KOPT-K1 (cell line): ENCODE results near the gene HUS1.
"Not testable (repeated sequence)": the region's sequence is repeated elsewhere in the genome, so short reads cannot be mapped to it uniquely, and the experiment has no call there.

Experiments
- H3K27ac ChIP-seq: fragments of 200-600 bp; sonication (generic); 2 replicates; pipeline ENCODE4 v1.5.1; 2016; ENCODE audit warnings: antibody characterized with exemption, mild to moderate bottlenecking, low read depth, low read length; ENCODE audit not compliant: poor library complexity, severe bottlenecking
- H3K36me3 ChIP-seq: fragments of 200-600 bp; sonication (generic); 2 replicates; pipeline ENCODE4 v1.5.1; 2017; ENCODE audit warnings: antibody characterized with exemption, mild to moderate bottlenecking, low read length, moderate library complexity; ENCODE audit not compliant: insufficient read depth
- H3K9me3 ChIP-seq: fragments of 200-600 bp; sonication (generic); 2 replicates; pipeline ENCODE4 v1.5.1; 2017; ENCODE audit warnings: antibody characterized with exemption, low read length, mild to moderate bottlenecking; ENCODE audit not compliant: insufficient read depth, poor library complexity, severe bottlenecking

Gene HUS1

DNA sequence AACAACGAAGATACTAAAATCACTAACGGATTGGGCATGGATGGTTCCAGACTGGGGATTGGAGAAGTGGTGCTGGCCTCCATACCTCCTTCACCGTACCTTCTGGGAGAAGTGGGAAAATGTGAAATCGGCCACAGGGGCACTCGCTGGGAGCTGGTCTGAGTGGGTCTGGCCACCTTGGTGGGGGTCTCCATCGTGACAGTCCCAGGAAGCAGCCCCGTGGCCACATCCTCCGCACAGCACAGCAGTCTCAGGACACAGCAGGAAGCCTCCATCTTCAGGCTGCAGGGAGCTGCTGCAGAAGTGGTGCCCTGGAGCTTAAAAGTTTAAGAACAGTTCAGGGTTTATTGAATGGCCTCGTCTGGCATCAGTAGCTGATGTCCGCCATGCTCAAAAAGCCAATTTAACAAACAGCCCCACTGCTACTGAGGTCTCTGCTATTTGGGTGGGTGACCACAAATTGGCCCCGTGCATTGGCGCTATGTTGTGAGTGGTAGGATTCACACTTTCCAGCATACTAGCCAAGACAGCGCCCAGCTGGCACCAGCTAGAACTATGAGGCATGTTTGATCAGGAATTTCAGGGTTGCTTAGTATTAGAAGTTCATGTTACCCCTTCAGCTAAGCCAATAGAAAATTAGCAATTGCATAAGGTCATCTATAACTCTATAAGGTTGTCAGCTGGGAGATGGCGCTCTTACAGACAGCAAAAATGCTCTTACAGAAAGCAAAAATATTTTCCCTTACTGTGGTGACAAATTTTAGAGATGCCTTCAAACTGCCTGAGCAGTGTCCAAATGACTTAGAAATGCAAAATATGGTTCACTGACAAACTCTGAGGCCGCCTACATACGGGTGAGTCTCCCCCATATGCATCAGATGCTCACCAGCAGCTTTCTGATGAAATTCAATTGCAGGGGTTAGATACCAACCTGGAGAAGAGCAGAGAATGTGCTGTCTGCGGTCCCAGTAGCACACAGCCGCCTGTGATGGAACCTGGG, 48.1 kb downstream of the HUS1 start:
- Histone ChIP-seq H3K9me3 (no peaks in the 10 kb centered on the region), H3K27ac (no peak overlapping the region), H3K36me3 (no peaks in the 10 kb centered on the region)

DNA sequence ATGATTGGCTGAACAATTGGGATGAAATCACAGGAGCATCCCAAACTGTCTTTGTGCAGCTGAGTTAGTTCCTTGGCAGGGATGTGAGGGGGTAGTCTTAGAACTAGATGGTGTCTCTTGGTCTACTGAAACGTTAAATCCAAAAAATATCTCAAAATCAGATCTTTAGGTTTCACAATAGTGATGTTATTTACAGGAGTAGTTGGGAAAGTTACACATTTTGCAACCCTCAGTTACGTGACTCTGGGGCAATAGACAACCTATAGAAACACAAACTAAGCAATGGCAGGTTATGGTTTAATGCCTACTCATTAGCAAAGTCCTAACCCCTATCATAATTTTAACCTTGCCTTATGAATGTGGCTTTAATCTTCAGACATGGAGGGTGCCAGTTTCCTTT, 55.1 kb downstream of the HUS1 start:
- Histone ChIP-seq H3K36me3 (no peaks in the 10 kb centered on the region), H3K9me3 (no peaks in the 10 kb centered on the region), H3K27ac (no peak overlapping the region)

DNA sequence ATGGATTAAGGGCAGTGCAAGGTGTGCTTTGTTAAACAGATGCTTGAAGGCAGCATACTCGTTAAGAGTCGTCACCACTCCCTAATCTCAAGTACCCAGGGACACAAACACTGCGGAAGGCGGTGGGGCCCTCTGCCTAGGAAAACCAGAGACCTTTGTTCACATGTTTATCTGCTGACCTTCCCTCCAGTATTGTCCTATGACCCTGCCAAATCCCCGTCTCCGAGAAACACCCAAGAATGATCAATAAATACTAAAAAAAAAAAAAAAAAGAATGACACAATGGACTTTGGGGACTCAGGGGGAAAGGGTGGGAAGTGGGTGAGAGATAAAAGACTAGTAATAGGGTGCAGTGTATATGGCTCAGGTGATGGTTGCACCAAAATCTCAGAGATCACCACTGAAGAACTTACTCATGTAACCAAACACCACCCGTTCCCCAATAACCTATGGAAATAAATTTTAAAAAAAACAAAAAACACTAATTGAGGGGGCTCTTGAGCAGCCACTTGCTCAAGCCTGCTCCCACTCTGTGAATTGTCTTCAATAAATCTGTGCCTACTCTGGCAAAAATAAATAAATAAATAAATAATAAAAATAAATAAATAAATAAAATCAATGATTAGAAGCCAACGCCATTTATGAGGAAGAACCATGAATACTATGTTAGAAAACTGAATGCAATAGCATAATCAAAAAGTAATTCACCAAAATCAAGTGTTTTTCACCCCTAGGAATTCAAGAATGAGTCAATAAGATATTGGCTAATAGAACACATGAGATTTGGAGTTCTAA, 56.1 kb downstream of the HUS1 start:
- not testable (repeated sequence) for H3K27ac ChIP-seq, H3K36me3 ChIP-seq, H3K9me3 ChIP-seq

DNA sequence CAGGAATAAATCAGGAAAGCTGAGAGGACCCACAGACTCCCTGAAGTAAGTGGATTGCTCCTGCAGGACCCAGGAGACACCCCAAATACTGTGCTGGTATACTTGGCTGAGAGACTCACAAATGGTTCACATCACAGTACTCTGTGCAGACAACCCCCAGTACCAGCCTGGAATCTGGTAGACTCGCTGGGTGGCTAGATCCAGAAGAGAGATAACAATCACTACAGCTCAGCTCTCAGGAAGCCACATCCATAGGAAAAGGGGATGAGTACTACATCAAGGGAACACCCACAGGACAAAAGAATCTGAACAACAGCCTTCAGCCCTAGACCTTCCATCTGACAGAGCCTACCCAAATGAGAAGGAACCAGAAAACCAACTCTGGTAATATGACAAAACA, 62.9 kb downstream of the HUS1 start:
- H3K9me3 ChIP-seq, H3K36me3 ChIP-seq, H3K27ac ChIP-seq: not testable (repeated sequence)

- Histone ChIP-seq H3K36me3 (no peaks in the 10 kb centered on the region), H3K9me3 (no peaks in the 10 kb centered on the region), H3K27ac (no peak overlapping the region)
These were observed 63.8 kb downstream of the HUS1 start for GRCh38 chr7:47915616-47915976.

GRCh38 chr7:47914717-47915615, 64.4 kb downstream of the HUS1 start:
- Histone ChIP-seq H3K27ac (no peak overlapping the region), H3K36me3 (no peaks in the 10 kb centered on the region), H3K9me3 (no peaks in the 10 kb centered on the region)
